HG03025 (cell line): ENCODE measurements around the gene C4orf33.
"Not testable (repeated sequence)": the region's sequence is repeated elsewhere in the genome, so short reads cannot be mapped to it uniquely, and the experiment has no call there.

Experiments used
- ATAC-seq: cut with Tn5 transposase; IDR thresholded peaks from one replicate; pipeline ENCODE4 v1.9.1; 2021; ENCODE audit warnings: mild to moderate bottlenecking, moderate library complexity; ENCODE audit not compliant: unreplicated experiment, low FRiP score

The C4orf33 gene

GRCh38 chr4:129095811-129096454 is at the start of gene C4orf33:
Gene C4orf33, plus strand, starts transcription at chr4:129096152. Its CDS starts 6,459 bp downstream, at chr4:129102611.
- ATAC-seq = peak; percentile 41

- ATAC-seq = no peak
Observed at GRCh38 chr4:129059028-129059427, 36.9 kb upstream of the C4orf33 start.

- no peak for ATAC-seq
Observed at GRCh38 chr4:129062580-129062979, 33.4 kb upstream of the C4orf33 start.

GRCh38 chr4:129063640-129064039 is 32.3 kb upstream of the C4orf33 start:
- no peak for ATAC-seq

- ATAC-seq = no peak
Observed at GRCh38 chr4:129064717-129065116, 31.2 kb upstream of the C4orf33 start.

- ATAC-seq = not testable (repeated sequence)
Observed at GRCh38 chr4:129069537-129069936, 26.4 kb upstream of the C4orf33 start.

- no peak for ATAC-seq
Observed at GRCh38 chr4:129077326-129077725, 18.6 kb upstream of the C4orf33 start.

- no peak for ATAC-seq
Observed at GRCh38 chr4:129080129-129080528, 15.8 kb upstream of the C4orf33 start.

- no peak for ATAC-seq
Observed at GRCh38 chr4:129082302-129082701, 13.7 kb upstream of the C4orf33 start.

- no peak for ATAC-seq
Observed at GRCh38 chr4:129085472-129085871, 10.5 kb upstream of the C4orf33 start.

GRCh38 chr4:129087516-129087915 is 8.4 kb upstream of the C4orf33 start:
- no peak for ATAC-seq

- no peak for ATAC-seq
Observed at GRCh38 chr4:129092631-129093190, 3.2 kb upstream of the C4orf33 start.

- ATAC-seq = peak; percentile 97
Observed at GRCh38 chr4:129093191-129093920, 2.6 kb upstream of the C4orf33 start, which contains the start of gene SCLT1. Gene SCLT1, minus strand, starts transcription at chr4:129093539. Its CDS starts 436 bp downstream, at chr4:129093103.

- ATAC-seq = no peak
Observed at GRCh38 chr4:129094347-129094746, 1.6 kb upstream of the C4orf33 start.

GRCh38 chr4:129098531-129099001 is 2.6 kb downstream of the C4orf33 start:
- no peak for ATAC-seq

GRCh38 chr4:129109965-129110824 is 14.2 kb downstream of the C4orf33 start:
- ATAC-seq = no peak

- ATAC-seq = no peak
Observed at GRCh38 chr4:129110931-129111330, 15.0 kb downstream of the C4orf33 start.

- no peak for ATAC-seq
Observed at GRCh38 chr4:129111919-129112318, 16.0 kb downstream of the C4orf33 start.

- no peak for ATAC-seq
Observed at GRCh38 chr4:129113434-129113833, 17.5 kb downstream of the C4orf33 start.

GRCh38 chr4:129113919-129114318 is 18.0 kb downstream of the C4orf33 start:
- no peak for ATAC-seq

GRCh38 chr4:129117705-129118104 is 21.8 kb downstream of the C4orf33 start:
- no peak for ATAC-seq
